Measurements from ENCODE around the gene KCTD21.

GRCh38 chr11:78231962-78232501 lies 43.6 kb upstream of the KCTD21 start:
- no peak for TF ChIP-seq CTCF (IDR thresholded peaks at IDR 0.05)
- no peak for TF ChIP-seq POLR2A (IDR thresholded peaks at IDR 0.05)
